NB4 (cell line): ENCODE measurements around the gene OR10A6.

ENCODE experiments used
- DNase-seq: peaks from one replicate; pipeline ENCODE4 v3.0.0; 2010; ENCODE audit warnings: low read depth
- H3K4me3 ChIP-seq: one replicate; pipeline ENCODE4 v1.5.1; 2011; ENCODE audit warnings: mild to moderate bottlenecking, low read depth, low read length, moderate library complexity
- MYC ChIP-seq: IDR thresholded peaks from 2 replicates; pipeline ENCODE4 v1.6.1; 2011; ENCODE audit warnings: low read depth, low read length
- POLR2A ChIP-seq: IDR thresholded peaks from 2 replicates; pipeline ENCODE4 v1.6.1; 2011; ENCODE audit warnings: mild to moderate bottlenecking; ENCODE audit not compliant: insufficient read length; ENCODE audit errors: extremely low read depth
- TF ChIP-seq, protein P1 (sequence below): IDR thresholded peaks from one replicate; pipeline ENCODE4 v1.5.1; 2012; ENCODE audit warnings: low read depth, low read length
- TF ChIP-seq, protein P2 (sequence below): IDR thresholded peaks from 2 replicates; pipeline ENCODE4 v1.6.1; 2011; ENCODE audit warnings: low read depth, low read length

OR10A6 gene

DNA sequence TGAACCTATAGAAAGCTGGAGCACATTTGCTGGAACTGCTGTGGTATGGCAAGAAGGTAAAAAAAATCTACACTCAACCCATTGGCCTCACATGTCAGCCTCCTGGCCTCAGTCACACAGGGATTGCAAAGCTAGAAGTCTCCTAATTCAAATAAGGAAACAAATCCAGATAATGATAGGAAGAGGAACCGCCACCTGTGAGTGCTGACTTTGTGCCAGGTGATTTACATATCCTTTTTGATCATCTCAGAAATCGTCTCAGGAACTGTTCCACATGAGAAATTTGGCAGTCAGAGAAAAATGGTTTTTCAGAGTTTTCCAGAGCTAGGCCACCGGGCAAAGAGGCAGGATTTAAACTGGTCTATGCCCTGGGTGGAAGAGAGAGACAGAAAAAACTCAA lies 33.2 kb upstream of the OR10A6 start:
- no peak for DNase-seq
- H3K4me3 ChIP-seq: no peak overlapping the region
- no peak for TF ChIP-seq MYC
- TF ChIP-seq, protein P1, sequence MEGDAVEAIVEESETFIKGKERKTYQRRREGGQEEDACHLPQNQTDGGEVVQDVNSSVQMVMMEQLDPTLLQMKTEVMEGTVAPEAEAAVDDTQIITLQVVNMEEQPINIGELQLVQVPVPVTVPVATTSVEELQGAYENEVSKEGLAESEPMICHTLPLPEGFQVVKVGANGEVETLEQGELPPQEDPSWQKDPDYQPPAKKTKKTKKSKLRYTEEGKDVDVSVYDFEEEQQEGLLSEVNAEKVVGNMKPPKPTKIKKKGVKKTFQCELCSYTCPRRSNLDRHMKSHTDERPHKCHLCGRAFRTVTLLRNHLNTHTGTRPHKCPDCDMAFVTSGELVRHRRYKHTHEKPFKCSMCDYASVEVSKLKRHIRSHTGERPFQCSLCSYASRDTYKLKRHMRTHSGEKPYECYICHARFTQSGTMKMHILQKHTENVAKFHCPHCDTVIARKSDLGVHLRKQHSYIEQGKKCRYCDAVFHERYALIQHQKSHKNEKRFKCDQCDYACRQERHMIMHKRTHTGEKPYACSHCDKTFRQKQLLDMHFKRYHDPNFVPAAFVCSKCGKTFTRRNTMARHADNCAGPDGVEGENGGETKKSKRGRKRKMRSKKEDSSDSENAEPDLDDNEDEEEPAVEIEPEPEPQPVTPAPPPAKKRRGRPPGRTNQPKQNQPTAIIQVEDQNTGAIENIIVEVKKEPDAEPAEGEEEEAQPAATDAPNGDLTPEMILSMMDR: no peak
- TF ChIP-seq POLR2A: no peak
- TF ChIP-seq, protein P2, sequence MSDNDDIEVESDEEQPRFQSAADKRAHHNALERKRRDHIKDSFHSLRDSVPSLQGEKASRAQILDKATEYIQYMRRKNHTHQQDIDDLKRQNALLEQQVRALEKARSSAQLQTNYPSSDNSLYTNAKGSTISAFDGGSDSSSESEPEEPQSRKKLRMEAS: no peak

DNA sequence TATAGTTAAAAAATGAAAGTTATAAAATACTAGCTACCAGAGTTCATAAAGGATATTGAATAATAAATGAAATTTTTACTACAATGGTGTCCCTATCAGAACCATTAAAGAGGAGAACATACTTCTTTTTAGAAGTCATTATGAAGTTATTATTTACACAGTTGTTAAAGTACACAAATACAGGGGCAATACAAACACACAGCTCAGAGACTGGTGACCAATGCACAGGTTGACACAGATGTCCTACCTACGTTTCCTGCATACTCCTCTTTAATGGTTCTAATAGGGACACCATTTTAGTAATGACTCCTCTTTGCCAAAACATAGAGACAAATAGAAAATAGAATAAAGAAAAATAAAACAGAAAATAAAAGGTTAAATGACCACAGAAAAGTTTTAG lies 24.1 kb upstream of the OR10A6 start:
- no peak overlapping the region for H3K4me3 ChIP-seq
- no peak for TF ChIP-seq POLR2A
- TF ChIP-seq, protein P2: no peak
- TF ChIP-seq, protein P1: no peak
- TF ChIP-seq MYC: no peak
- DNase-seq: no peak

DNA sequence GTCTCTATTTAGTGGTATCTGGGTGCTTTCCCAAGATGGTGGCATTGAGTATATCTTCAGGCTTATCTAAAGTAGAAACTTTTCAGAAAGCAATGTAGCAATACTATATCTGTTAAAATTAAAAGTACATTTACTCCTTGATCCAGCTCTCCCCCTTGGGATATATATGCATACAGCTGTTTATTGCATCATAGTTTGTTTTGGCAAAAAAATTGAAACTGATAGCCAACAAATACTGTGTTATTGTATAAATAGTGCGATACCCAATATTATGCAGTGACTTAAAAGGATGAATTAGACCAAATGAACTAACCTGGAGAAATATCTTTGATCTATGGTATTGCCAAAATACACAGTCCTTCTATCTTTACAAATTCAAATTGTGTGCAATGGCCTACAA lies 18.9 kb upstream of the OR10A6 start:
- DNase-seq: no peak
- H3K4me3 ChIP-seq: no peak overlapping the region
- TF ChIP-seq, protein P2: no peak

DNA sequence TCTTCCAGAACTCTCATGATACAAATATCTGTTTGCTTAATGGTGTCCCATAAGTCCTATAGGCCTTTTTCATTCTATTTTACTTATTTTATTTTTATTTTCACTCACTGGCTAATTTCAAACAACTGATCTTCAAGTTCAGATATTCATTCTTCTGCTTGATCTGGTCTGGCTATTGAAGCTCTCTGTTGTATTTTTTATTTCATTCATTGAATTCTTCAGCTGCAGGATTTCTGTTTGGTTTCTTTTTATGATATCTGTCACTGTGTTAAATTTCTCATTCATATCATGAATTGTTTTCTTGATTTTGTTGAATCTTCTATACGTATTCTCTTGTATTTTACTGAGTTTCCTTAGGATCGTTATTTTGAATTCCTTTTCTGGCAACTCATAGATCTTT lies 13.1 kb upstream of the OR10A6 start:
- TF ChIP-seq MYC (no peak), POLR2A (no peak)
- TF ChIP-seq, protein P1: no peak
- TF ChIP-seq, protein P2: no peak

DNA sequence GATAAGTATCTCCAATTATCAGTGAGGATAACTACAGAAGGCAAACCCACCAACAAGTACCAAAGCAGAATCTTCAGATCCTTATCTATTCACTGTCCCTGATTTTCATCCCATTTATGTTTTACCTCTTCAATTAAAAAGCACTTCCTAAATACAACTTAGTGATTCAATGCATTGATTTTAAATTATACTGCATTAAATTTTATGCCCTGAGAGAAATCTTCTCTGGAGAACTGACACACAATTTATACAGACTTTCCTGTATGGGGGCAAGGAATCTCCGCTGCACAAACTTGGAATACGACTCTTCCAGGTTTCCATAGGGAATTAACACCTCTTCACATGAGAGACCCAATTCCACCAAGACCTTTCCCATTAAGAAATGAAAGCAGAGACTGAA lies 10.5 kb upstream of the OR10A6 start, which contains the start of gene OR10A3:
Gene OR10A3, minus strand, starts transcription at position 101 of the 400 bp plus-strand sequence. CDS start 2,188 bp downstream, outside the sequence.
- DNase-seq: no peak
- TF ChIP-seq, protein P1: no peak
- TF ChIP-seq MYC (no peak), POLR2A (no peak)
- TF ChIP-seq, protein P2: no peak
- no peak within 1 kb of the TSS for H3K4me3 ChIP-seq

More for the DNA sequence above, 13.1 kb upstream of the OR10A6 start:
- no peak overlapping the region for H3K4me3 ChIP-seq
- DNase-seq: no peak

DNA sequence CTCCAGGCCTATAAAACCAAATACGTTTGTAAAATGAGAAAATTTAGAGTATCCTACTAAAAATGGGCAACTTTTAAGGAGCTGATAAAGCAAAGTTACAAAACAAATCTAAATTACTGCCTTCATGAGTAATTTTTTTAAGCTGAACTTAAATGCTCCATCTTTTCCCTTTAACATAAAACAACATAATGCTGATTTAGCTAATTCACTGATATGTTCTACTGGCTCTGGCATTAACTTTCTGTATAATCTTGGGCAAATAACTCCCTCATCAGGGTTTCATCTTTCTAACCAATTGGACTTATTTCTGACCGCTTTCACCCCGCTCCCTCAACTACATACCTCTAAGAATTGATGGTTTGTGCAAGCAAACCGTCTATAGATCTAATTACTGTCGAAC lies 10.1 kb upstream of the OR10A6 start:
- DNase-seq: no peak
- TF ChIP-seq, protein P2: no peak
- no peak for TF ChIP-seq POLR2A
- TF ChIP-seq, protein P1: no peak
- TF ChIP-seq MYC: no peak
- H3K4me3 ChIP-seq: no peak overlapping the region
